ENCODE results near the gene EPHA4.
A peak's percentile ranks its signal among the peaks of the same experiment; 100 is the strongest.

The EPHA4 gene

GRCh38 chr2:221605751-221606240 lies 33.7 kb upstream of the EPHA4 start:
- no peak overlapping the region for H3K4me3 ChIP-seq (ENCODE audit: low read depth in 1 of 5, low read length in 5 of 5)
- H3K27ac ChIP-seq (ENCODE audit: low read depth, low read length) = no peak overlapping the region
- no peaks in the 10 kb centered on the region for H3K4me1 ChIP-seq (ENCODE audit: control insufficient read depth in 5 of 5, insufficient read depth in 5 of 5, low read length in 5 of 5)
- no peaks in the 10 kb centered on the region for H3K9me3 ChIP-seq (ENCODE audit: control insufficient read depth in 5 of 5, low read length in 5 of 5)
- H3K9ac ChIP-seq (ENCODE audit: low read length in 5 of 5) = no peak overlapping the region
- H3K36me3 ChIP-seq (ENCODE audit: control insufficient read depth in 5 of 5, insufficient read depth in 5 of 5, low read length in 5 of 5) = no peaks in the 10 kb centered on the region
- no peaks in the 10 kb centered on the region for H3K27me3 ChIP-seq (ENCODE audit: control insufficient read depth in 5 of 5, insufficient read depth in 4 of 5, low read length in 5 of 5)

GRCh38 chr2:221602938-221603337 lies 30.8 kb upstream of the EPHA4 start:
- Histone ChIP-seq H3K27ac (ENCODE audit: low read depth, low read length) (no peak overlapping the region), H3K9ac (ENCODE audit: low read length in 5 of 5) (no peak overlapping the region), H3K9me3 (ENCODE audit: control insufficient read depth in 5 of 5, low read length in 5 of 5) (no peaks in the 10 kb centered on the region), H3K36me3 (ENCODE audit: control insufficient read depth in 5 of 5, insufficient read depth in 5 of 5, low read length in 5 of 5) (no peaks in the 10 kb centered on the region), H3K27me3 (ENCODE audit: control insufficient read depth in 5 of 5, insufficient read depth in 4 of 5, low read length in 5 of 5) (peaks cover 0 to 2% (median 0%) of the 10 kb centered on the region in 5 donors), H3K4me1 (ENCODE audit: control insufficient read depth in 5 of 5, insufficient read depth in 5 of 5, low read length in 5 of 5) (no peaks in the 10 kb centered on the region), H3K4me3 (ENCODE audit: low read depth in 1 of 5, low read length in 5 of 5) (no peak overlapping the region)

GRCh38 chr2:221601376-221601775 lies 29.3 kb upstream of the EPHA4 start:
- Histone ChIP-seq H3K4me3 (ENCODE audit: low read depth in 1 of 5, low read length in 5 of 5) (no peak overlapping the region), H3K36me3 (ENCODE audit: control insufficient read depth in 5 of 5, insufficient read depth in 5 of 5, low read length in 5 of 5) (no peaks in the 10 kb centered on the region)

GRCh38 chr2:221600388-221600787 lies 28.3 kb upstream of the EPHA4 start:
- peaks cover 0 to 3% (median 0%) of the 10 kb centered on the region in 5 donors for H3K9me3 ChIP-seq (ENCODE audit: control insufficient read depth in 5 of 5, low read length in 5 of 5)
- H3K9ac ChIP-seq (ENCODE audit: low read length in 5 of 5) = no peak overlapping the region
- H3K4me3 ChIP-seq (ENCODE audit: low read depth in 1 of 5, low read length in 5 of 5) = no peak overlapping the region
- H3K27me3 ChIP-seq (ENCODE audit: control insufficient read depth in 5 of 5, insufficient read depth in 4 of 5, low read length in 5 of 5) = peaks cover 0 to 2% (median 0%) of the 10 kb centered on the region in 5 donors
- no peaks in the 10 kb centered on the region for H3K4me1 ChIP-seq (ENCODE audit: control insufficient read depth in 5 of 5, insufficient read depth in 5 of 5, low read length in 5 of 5)
- no peak overlapping the region for H3K27ac ChIP-seq (ENCODE audit: low read depth, low read length)
- no peaks in the 10 kb centered on the region for H3K36me3 ChIP-seq (ENCODE audit: control insufficient read depth in 5 of 5, insufficient read depth in 5 of 5, low read length in 5 of 5)

More at GRCh38 chr2:221601376-221601775, 29.3 kb upstream of the EPHA4 start:
- peaks cover 0 to 2% (median 0%) of the 10 kb centered on the region in 5 donors for H3K27me3 ChIP-seq (ENCODE audit: control insufficient read depth in 5 of 5, insufficient read depth in 4 of 5, low read length in 5 of 5)
- no peaks in the 10 kb centered on the region for H3K4me1 ChIP-seq (ENCODE audit: control insufficient read depth in 5 of 5, insufficient read depth in 5 of 5, low read length in 5 of 5)
- no peaks in the 10 kb centered on the region for H3K9me3 ChIP-seq (ENCODE audit: control insufficient read depth in 5 of 5, low read length in 5 of 5)
- H3K9ac ChIP-seq (ENCODE audit: low read length in 5 of 5) = no peak overlapping the region
- no peak overlapping the region for H3K27ac ChIP-seq (ENCODE audit: low read depth, low read length)

GRCh38 chr2:221596192-221596591 lies 24.1 kb upstream of the EPHA4 start:
- Histone ChIP-seq H3K9me3 (ENCODE audit: control insufficient read depth in 5 of 5, low read length in 5 of 5) (peaks cover 0 to 3% (median 0%) of the 10 kb centered on the region in 5 donors), H3K27me3 (ENCODE audit: control insufficient read depth in 5 of 5, insufficient read depth in 4 of 5, low read length in 5 of 5) (peaks cover 0 to 2% (median 0%) of the 10 kb centered on the region in 5 donors), H3K4me3 (ENCODE audit: low read depth in 1 of 5, low read length in 5 of 5) (no peak overlapping the region), H3K27ac (ENCODE audit: low read depth, low read length) (no peak overlapping the region), H3K4me1 (ENCODE audit: control insufficient read depth in 5 of 5, insufficient read depth in 5 of 5, low read length in 5 of 5) (no peaks in the 10 kb centered on the region), H3K9ac (ENCODE audit: low read length in 5 of 5) (no peak overlapping the region), H3K36me3 (ENCODE audit: control insufficient read depth in 5 of 5, insufficient read depth in 5 of 5, low read length in 5 of 5) (no peaks in the 10 kb centered on the region)

GRCh38 chr2:221590861-221591365 lies 18.8 kb upstream of the EPHA4 start:
- Histone ChIP-seq H3K9ac (ENCODE audit: low read length in 5 of 5) (no peak overlapping the region), H3K4me3 (ENCODE audit: low read depth in 1 of 5, low read length in 5 of 5) (no peak overlapping the region), H3K27me3 (ENCODE audit: control insufficient read depth in 5 of 5, insufficient read depth in 4 of 5, low read length in 5 of 5) (peaks cover 0 to 2% (median 0%) of the 10 kb centered on the region in 5 donors), H3K9me3 (ENCODE audit: control insufficient read depth in 5 of 5, low read length in 5 of 5) (no peaks in the 10 kb centered on the region), H3K36me3 (ENCODE audit: control insufficient read depth in 5 of 5, insufficient read depth in 5 of 5, low read length in 5 of 5) (no peaks in the 10 kb centered on the region), H3K27ac (ENCODE audit: low read depth, low read length) (no peak overlapping the region), H3K4me1 (ENCODE audit: control insufficient read depth in 5 of 5, insufficient read depth in 5 of 5, low read length in 5 of 5) (no peaks in the 10 kb centered on the region)

- H3K27me3 ChIP-seq (ENCODE audit: control insufficient read depth in 5 of 5, insufficient read depth in 4 of 5, low read length in 5 of 5) = peaks cover 0 to 2% (median 0%) of the 10 kb centered on the region in 5 donors
- H3K9me3 ChIP-seq (ENCODE audit: control insufficient read depth in 5 of 5, low read length in 5 of 5) = no peaks in the 10 kb centered on the region
- no peak overlapping the region for H3K4me3 ChIP-seq (ENCODE audit: low read depth in 1 of 5, low read length in 5 of 5)
- no peaks in the 10 kb centered on the region for H3K4me1 ChIP-seq (ENCODE audit: control insufficient read depth in 5 of 5, insufficient read depth in 5 of 5, low read length in 5 of 5)
- no peaks in the 10 kb centered on the region for H3K36me3 ChIP-seq (ENCODE audit: control insufficient read depth in 5 of 5, insufficient read depth in 5 of 5, low read length in 5 of 5)
- H3K27ac ChIP-seq (ENCODE audit: low read depth, low read length) = no peak overlapping the region
- H3K9ac ChIP-seq (ENCODE audit: low read length in 5 of 5) = no peak overlapping the region
Observed at GRCh38 chr2:221589696-221590095, 17.6 kb upstream of the EPHA4 start.

- Histone ChIP-seq H3K36me3 (ENCODE audit: control insufficient read depth in 5 of 5, insufficient read depth in 5 of 5, low read length in 5 of 5) (no peaks in the 10 kb centered on the region), H3K9me3 (ENCODE audit: control insufficient read depth in 5 of 5, low read length in 5 of 5) (no peaks in the 10 kb centered on the region), H3K4me3 (ENCODE audit: low read depth in 1 of 5, low read length in 5 of 5) (no peak overlapping the region), H3K27me3 (ENCODE audit: control insufficient read depth in 5 of 5, insufficient read depth in 4 of 5, low read length in 5 of 5) (peaks cover 0 to 2% (median 0%) of the 10 kb centered on the region in 5 donors), H3K27ac (ENCODE audit: low read depth, low read length) (no peak overlapping the region), H3K4me1 (ENCODE audit: control insufficient read depth in 5 of 5, insufficient read depth in 5 of 5, low read length in 5 of 5) (no peaks in the 10 kb centered on the region), H3K9ac (ENCODE audit: low read length in 5 of 5) (no peak overlapping the region)
Observed at GRCh38 chr2:221588306-221588985, 16.3 kb upstream of the EPHA4 start.

GRCh38 chr2:221581986-221582385 lies 9.9 kb upstream of the EPHA4 start:
- no peaks in the 10 kb centered on the region for H3K4me1 ChIP-seq (ENCODE audit: control insufficient read depth in 5 of 5, insufficient read depth in 5 of 5, low read length in 5 of 5)
- H3K4me3 ChIP-seq (ENCODE audit: low read depth in 1 of 5, low read length in 5 of 5) = no peak overlapping the region
- H3K27ac ChIP-seq (ENCODE audit: low read depth, low read length) = no peak overlapping the region
- no peaks in the 10 kb centered on the region for H3K9me3 ChIP-seq (ENCODE audit: control insufficient read depth in 5 of 5, low read length in 5 of 5)
- H3K36me3 ChIP-seq (ENCODE audit: control insufficient read depth in 5 of 5, insufficient read depth in 5 of 5, low read length in 5 of 5) = no peaks in the 10 kb centered on the region
- H3K9ac ChIP-seq (ENCODE audit: low read length in 5 of 5) = no peak overlapping the region
- peaks cover 0 to 4% (median 0%) of the 10 kb centered on the region in 5 donors for H3K27me3 ChIP-seq (ENCODE audit: control insufficient read depth in 5 of 5, insufficient read depth in 4 of 5, low read length in 5 of 5)

- peaks cover 0 to 44% (median 32%) of the 10 kb centered on the region in 5 donors for H3K4me1 ChIP-seq (ENCODE audit: control insufficient read depth in 5 of 5, insufficient read depth in 5 of 5, low read length in 5 of 5)
- H3K9me3 ChIP-seq (ENCODE audit: control insufficient read depth in 5 of 5, low read length in 5 of 5) = no peaks in the 10 kb centered on the region
- no peaks in the 10 kb centered on the region for H3K36me3 ChIP-seq (ENCODE audit: control insufficient read depth in 5 of 5, insufficient read depth in 5 of 5, low read length in 5 of 5)
- H3K27me3 ChIP-seq (ENCODE audit: control insufficient read depth in 5 of 5, insufficient read depth in 4 of 5, low read length in 5 of 5) = peaks cover 2 to 10% (median 3%) of the 10 kb centered on the region in 5 donors
- peak overlapping the region; percentile 86 for H3K27ac ChIP-seq (ENCODE audit: low read depth, low read length)
- peak overlapping the region in 4 of 5 donors; percentile 70 to 94 (median 86) for H3K4me3 ChIP-seq (ENCODE audit: low read depth in 1 of 5, low read length in 5 of 5)
- peak overlapping the region; percentile 13 to 86 (median 78) for H3K9ac ChIP-seq (ENCODE audit: low read length in 5 of 5)
Observed at GRCh38 chr2:221574231-221574570, 2.1 kb upstream of the EPHA4 start.

Measured in subcutaneous abdominal adipose tissue (tissue), 5 donors.